Measurements from ENCODE around the gene MGAT5.
"Not testable (repeated sequence)": the region's sequence is repeated elsewhere in the genome, so short reads cannot be mapped to it uniquely, and the experiment has no call there.

Gene MGAT5

DNA sequence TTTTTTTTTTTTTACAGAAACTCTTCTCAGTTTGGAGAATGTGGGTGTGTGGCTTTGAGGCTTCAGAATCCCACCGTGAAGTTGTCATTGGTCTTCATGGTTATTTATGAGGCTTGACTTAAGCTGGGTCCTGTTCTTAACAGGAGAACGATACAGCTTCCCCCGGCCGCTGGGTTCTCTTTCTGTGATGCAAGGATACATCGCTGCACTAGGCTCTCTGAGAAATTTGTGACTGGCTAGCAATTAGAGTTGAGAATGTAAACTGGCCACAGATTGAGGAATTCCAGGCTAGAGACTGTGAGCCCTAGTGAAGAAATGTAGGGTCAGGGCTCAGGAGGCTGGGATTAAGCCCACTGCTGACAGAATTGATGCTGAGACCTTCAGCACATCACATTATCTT lies 29.8 kb downstream of the MGAT5 start:
- Mint-ChIP-seq H3K36me3 (peaks cover 5 to 26% of the 10 kb centered on the region in 2 donors), H3K27ac (peak overlapping the region; percentile 95), H3K9me3 (peaks cover 0 to 2% of the 10 kb centered on the region in 2 donors), H3K27me3 (no peaks in the 10 kb centered on the region), H3K4me3 (peak overlapping the region; percentile 31 to 71), H3K4me1 (peaks cover 54 to 60% of the 10 kb centered on the region in 2 donors)
- DNase-seq (no peak), ATAC-seq (replicated peaks) (peak in 1 of 2 donors; percentile 3)

DNA sequence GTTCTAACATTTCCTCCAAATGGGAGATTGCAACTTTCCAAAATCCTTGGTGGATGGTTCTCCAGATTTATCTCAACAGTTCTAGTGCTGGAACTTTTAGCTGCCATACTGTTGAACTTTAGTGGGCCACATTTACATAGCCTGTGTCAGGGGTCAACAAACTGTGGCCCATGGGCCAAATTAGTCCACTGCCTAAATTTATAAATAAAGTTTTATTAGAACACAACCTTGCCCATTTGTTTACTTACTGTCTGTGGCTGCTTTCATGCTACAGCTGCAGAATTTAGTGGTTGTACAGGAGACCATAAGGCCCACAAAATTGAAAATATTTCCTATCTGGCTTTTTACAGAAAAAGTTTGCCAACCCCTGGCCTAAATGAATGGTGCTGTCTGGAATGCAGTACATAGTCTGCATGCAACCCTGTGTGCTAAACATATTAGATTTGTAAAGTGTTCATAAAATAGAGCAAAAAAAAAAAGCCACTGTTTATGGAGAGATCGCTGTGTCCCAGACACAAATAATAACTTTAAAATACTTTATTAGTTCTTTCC lies 30.3 kb downstream of the MGAT5 start:
- Mint-ChIP-seq H3K9me3 (no peaks in the 10 kb centered on the region), H3K27ac (peak overlapping the region; percentile 95), H3K4me3 (no peak overlapping the region), H3K4me1 (peaks cover 50 to 55% of the 10 kb centered on the region in 2 donors), H3K27me3 (no peaks in the 10 kb centered on the region), H3K36me3 (peaks cover 0 to 21% of the 10 kb centered on the region in 2 donors)
- DNase-seq (no peak), ATAC-seq (replicated peaks) (no peak)

DNA sequence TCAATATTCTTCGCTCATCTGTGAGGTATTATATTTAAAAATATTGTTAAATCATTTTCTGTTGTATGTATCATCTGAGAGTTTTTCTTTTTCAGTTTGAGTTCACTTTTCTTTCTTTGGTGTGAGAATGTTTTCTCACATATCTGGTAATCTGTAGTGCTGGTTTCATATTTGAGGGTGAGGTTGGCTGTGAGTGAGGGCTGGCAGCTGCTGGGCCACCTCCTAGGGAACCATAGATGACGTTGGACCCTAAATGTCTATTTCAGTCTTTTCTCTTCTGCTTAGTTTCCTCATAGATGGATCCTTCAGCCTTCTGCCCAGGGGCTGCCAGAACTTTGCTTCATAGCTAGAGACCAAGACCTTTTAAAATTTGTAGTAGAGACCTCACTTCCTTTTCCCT lies 33.5 kb downstream of the MGAT5 start:
- ATAC-seq (replicated peaks) (peak; percentile 54 to 64), DNase-seq (no peak)
- Mint-ChIP-seq H3K9me3 (no peaks in the 10 kb centered on the region), H3K4me3 (peak overlapping the region; percentile 49 to 63), H3K27me3 (no peaks in the 10 kb centered on the region), H3K27ac (peak overlapping the region; percentile 90), H3K4me1 (peaks cover 24 to 37% of the 10 kb centered on the region in 2 donors), H3K36me3 (peaks cover 2 to 17% of the 10 kb centered on the region in 2 donors)

DNA sequence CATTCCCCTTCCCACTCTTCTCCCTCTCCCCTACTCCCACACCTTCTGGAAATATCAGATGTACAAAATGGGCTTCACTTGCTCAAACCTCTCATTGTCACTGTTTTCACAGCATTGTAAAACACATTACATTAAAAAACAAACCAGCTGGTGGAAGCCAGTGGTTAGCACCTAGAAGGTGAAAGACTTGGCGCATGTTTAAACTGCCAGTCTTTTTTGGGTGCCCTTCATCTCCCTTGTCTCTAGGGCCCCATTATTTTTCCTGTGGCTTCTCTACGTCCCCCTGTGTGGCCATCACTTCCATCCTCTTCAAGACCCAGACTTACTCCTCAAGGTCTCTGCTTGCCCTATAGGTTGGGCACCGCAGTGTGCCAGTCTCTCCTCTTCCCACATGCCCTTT lies 34.9 kb downstream of the MGAT5 start:
- Mint-ChIP-seq H3K9me3 (no peaks in the 10 kb centered on the region), H3K27ac (no peak overlapping the region), H3K4me3 (no peak overlapping the region), H3K4me1 (peaks cover 9 to 33% of the 10 kb centered on the region in 2 donors), H3K36me3 (peaks cover 4 to 17% of the 10 kb centered on the region in 2 donors), H3K27me3 (no peaks in the 10 kb centered on the region)
- ATAC-seq (replicated peaks): no peak
- no peak for DNase-seq

GRCh38 chr2:134289225-134289624 lies 35.4 kb downstream of the MGAT5 start:
- peaks cover 6 to 37% of the 10 kb centered on the region in 2 donors for H3K4me1 Mint-ChIP-seq
- no peak overlapping the region for H3K4me3 Mint-ChIP-seq
- H3K9me3 Mint-ChIP-seq: no peaks in the 10 kb centered on the region
- ATAC-seq (replicated peaks) (peak in 1 of 2 donors; percentile 41), DNase-seq (no peak)
- no peaks in the 10 kb centered on the region for H3K27me3 Mint-ChIP-seq
- H3K27ac Mint-ChIP-seq: no peak overlapping the region
- H3K36me3 Mint-ChIP-seq: peaks cover 4 to 16% of the 10 kb centered on the region in 2 donors

GRCh38 chr2:134290358-134290757 lies 36.5 kb downstream of the MGAT5 start:
- Mint-ChIP-seq H3K36me3 (peaks cover 4 to 17% of the 10 kb centered on the region in 2 donors), H3K4me1 (peaks cover 2 to 38% of the 10 kb centered on the region in 2 donors), H3K9me3 (no peaks in the 10 kb centered on the region), H3K27ac (no peak overlapping the region), H3K27me3 (no peaks in the 10 kb centered on the region), H3K4me3 (no peak overlapping the region)
- DNase-seq: no peak
- ATAC-seq (replicated peaks): peak; percentile 46 to 51

DNA sequence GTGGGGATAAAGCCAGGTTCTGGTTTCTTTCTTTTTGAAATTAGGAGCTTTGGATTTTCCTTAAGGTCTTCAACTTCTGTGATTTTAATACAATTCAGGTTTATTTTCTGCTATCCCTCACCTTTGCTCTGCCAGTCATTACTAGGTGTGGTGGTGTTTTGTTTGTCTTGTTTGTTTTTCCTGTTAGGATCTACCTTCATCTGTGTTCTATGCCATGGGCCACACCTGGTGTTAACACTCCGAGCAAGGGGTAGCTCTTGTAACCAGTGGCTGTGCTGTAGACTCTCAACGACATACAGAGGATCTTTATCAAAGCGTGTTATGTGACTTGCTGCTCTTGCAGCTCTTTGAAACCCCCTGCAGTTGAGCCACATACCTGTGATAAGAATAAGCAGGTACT lies 38.6 kb downstream of the MGAT5 start:
- H3K27me3 Mint-ChIP-seq: no peaks in the 10 kb centered on the region
- peak overlapping the region; percentile 11 to 34 for H3K4me3 Mint-ChIP-seq
- peaks cover 19 to 33% of the 10 kb centered on the region in 2 donors for H3K4me1 Mint-ChIP-seq
- peaks cover 4 to 16% of the 10 kb centered on the region in 2 donors for H3K36me3 Mint-ChIP-seq
- H3K9me3 Mint-ChIP-seq: peaks cover 0 to 4% of the 10 kb centered on the region in 2 donors
- peak overlapping the region; percentile 75 for H3K27ac Mint-ChIP-seq
- no peak for ATAC-seq (replicated peaks)
- no peak for DNase-seq

- H3K27ac Mint-ChIP-seq: peak overlapping the region; percentile 77
- DNase-seq: no peak
- ATAC-seq (replicated peaks): peak; percentile 55 to 57
Observed at GRCh38 chr2:134293719-134294537, 40.1 kb downstream of the MGAT5 start.

GRCh38 chr2:134294598-134294997 lies 40.7 kb downstream of the MGAT5 start:
- H3K4me3 Mint-ChIP-seq: peak overlapping the region; percentile 0 to 48
- peaks cover 32 to 40% of the 10 kb centered on the region in 2 donors for H3K4me1 Mint-ChIP-seq
- H3K36me3 Mint-ChIP-seq: peaks cover 12 to 26% of the 10 kb centered on the region in 2 donors
- not testable (repeated sequence) for H3K9me3 Mint-ChIP-seq, DNase-seq, H3K27me3 Mint-ChIP-seq
- ATAC-seq (replicated peaks): peak; percentile 33 to 41
- peak overlapping the region; percentile 77 for H3K27ac Mint-ChIP-seq

More at GRCh38 chr2:134293719-134294537, 40.1 kb downstream of the MGAT5 start:
- Mint-ChIP-seq H3K27me3 (no peaks in the 10 kb centered on the region), H3K36me3 (peaks cover 10 to 22% of the 10 kb centered on the region in 2 donors), H3K4me1 (peaks cover 26 to 37% of the 10 kb centered on the region in 2 donors), H3K4me3 (peak overlapping the region; percentile 44 to 48), H3K9me3 (peaks cover 3 to 4% of the 10 kb centered on the region in 2 donors)

GRCh38 chr2:134295441-134295840 lies 41.6 kb downstream of the MGAT5 start:
- Mint-ChIP-seq H3K27ac (peak overlapping the region; percentile 77), H3K27me3 (no peaks in the 10 kb centered on the region), H3K4me1 (peaks cover 40 to 44% of the 10 kb centered on the region in 2 donors), H3K36me3 (peaks cover 15 to 30% of the 10 kb centered on the region in 2 donors), H3K4me3 (peak overlapping the region in 1 of 2 donors; percentile 51), H3K9me3 (peaks cover 3 to 4% of the 10 kb centered on the region in 2 donors)
- ATAC-seq (replicated peaks) (no peak), DNase-seq (no peak)

DNA sequence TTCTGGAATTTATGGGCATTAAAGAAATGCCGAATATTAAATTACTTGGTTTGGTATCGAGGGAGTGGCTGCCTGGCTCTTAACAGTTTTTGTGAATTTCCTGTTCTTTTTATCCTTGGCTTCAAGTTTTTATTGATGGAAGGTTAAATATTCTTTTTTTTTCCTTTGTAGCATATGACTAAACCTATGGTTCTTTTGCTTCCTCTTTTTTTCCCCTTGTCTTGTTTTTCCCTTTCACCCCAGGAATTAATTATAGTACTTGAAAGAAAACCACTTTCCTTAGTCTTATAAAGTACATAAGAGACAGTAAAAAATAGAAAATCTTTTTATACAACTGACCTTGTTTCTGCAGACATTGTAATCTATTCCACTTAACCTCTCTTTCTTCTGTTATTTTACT lies 42.4 kb downstream of the MGAT5 start:
- H3K4me1 Mint-ChIP-seq: peaks cover 46 to 49% of the 10 kb centered on the region in 2 donors
- ATAC-seq (replicated peaks) (peak; percentile 14 to 26), DNase-seq (no peak)
- H3K36me3 Mint-ChIP-seq: peaks cover 13 to 30% of the 10 kb centered on the region in 2 donors
- H3K9me3 Mint-ChIP-seq: peaks cover 3 to 4% of the 10 kb centered on the region in 2 donors
- no peak overlapping the region for H3K4me3 Mint-ChIP-seq
- H3K27me3 Mint-ChIP-seq: no peaks in the 10 kb centered on the region
- H3K27ac Mint-ChIP-seq: peak overlapping the region; percentile 66

GRCh38 chr2:134299334-134299733 lies 45.5 kb downstream of the MGAT5 start:
- ATAC-seq (replicated peaks): no peak
- DNase-seq: no peak
- Mint-ChIP-seq H3K36me3 (peaks cover 20 to 38% of the 10 kb centered on the region in 2 donors), H3K27ac (peak overlapping the region; percentile 6), H3K4me1 (peaks cover 37 to 72% of the 10 kb centered on the region in 2 donors), H3K27me3 (no peaks in the 10 kb centered on the region), H3K9me3 (peaks cover 3 to 4% of the 10 kb centered on the region in 2 donors), H3K4me3 (no peak overlapping the region)

DNA sequence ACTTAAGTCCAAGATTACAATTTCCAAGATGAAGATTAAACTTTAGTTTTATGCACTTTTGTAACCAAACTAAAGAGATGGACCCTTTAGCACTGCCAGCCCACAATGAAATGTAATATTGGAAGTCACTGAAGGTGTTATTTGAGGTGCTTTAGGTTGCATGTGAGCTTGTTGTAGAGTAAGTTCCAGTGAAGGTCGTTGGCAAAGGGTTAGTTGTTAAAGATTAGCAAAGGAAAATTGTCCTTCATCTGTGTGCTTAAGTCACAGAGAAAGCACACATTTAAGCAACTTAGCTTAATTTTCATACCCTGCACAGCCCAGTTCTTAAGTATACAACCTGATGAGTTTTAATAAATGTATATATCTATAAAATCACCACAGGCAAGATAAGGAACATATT lies 46.7 kb downstream of the MGAT5 start:
- peaks cover 24 to 43% of the 10 kb centered on the region in 2 donors for H3K36me3 Mint-ChIP-seq
- peaks cover 3 to 4% of the 10 kb centered on the region in 2 donors for H3K9me3 Mint-ChIP-seq
- H3K4me3 Mint-ChIP-seq: no peak overlapping the region
- peak overlapping the region; percentile 7 for H3K27ac Mint-ChIP-seq
- no peak for DNase-seq
- peaks cover 41 to 80% of the 10 kb centered on the region in 2 donors for H3K4me1 Mint-ChIP-seq
- ATAC-seq (replicated peaks): no peak
- H3K27me3 Mint-ChIP-seq: no peaks in the 10 kb centered on the region

- Mint-ChIP-seq H3K27ac (peak overlapping the region; percentile 56), H3K27me3 (no peaks in the 10 kb centered on the region), H3K4me1 (peaks cover 37 to 75% of the 10 kb centered on the region in 2 donors), H3K36me3 (peaks cover 24 to 40% of the 10 kb centered on the region in 2 donors), H3K9me3 (peaks cover 3 to 4% of the 10 kb centered on the region in 2 donors), H3K4me3 (no peak overlapping the region)
- ATAC-seq (replicated peaks) (peak; percentile 53 to 58), DNase-seq (no peak)
Observed at GRCh38 chr2:134301099-134301927, 47.4 kb downstream of the MGAT5 start.
